Bronchial epithelial cell (primary cell): Measurements from ENCODE around the gene FRS3. TPM values are rescaled to one million over a fixed set of nuclear protein-coding genes. Genes with fewer than 3 reads are reported as not detected.

Source experiments
- DNase-seq: peaks from one replicate; pipeline ENCODE4 v3.0.0-alpha.2; 2010; ENCODE audit warnings: low read depth
- FAIRE-seq: peaks from 2 replicates; lab custom pipeline; 2011; peaks lifted over from hg19 to GRCh38; lab: Jason Lieb, UNC
- H3K27me3 ChIP-seq: 2 replicates; pipeline ENCODE4 v1.5.1; 2011; ENCODE audit warnings: low read length; ENCODE audit not compliant: control insufficient read depth, insufficient read depth
- H3K36me3 ChIP-seq: 2 replicates; pipeline ENCODE4 v1.5.1; 2011; ENCODE audit warnings: low read length; ENCODE audit not compliant: control insufficient read depth, insufficient read depth
- H3K4me3 ChIP-seq: 2 replicates; pipeline ENCODE4 v1.5.1; 2011; ENCODE audit warnings: mild to moderate bottlenecking, low read depth, low read length, control low read depth
- CTCF ChIP-seq: IDR thresholded peaks from 2 replicates; pipeline ENCODE4 v1.5.1; 2011; ENCODE audit warnings: mild to moderate bottlenecking, moderate library complexity, low read length, control low read depth, inconsistent platforms; ENCODE audit not compliant: insufficient read depth, severe bottlenecking
- total RNA-seq: library from RNA; depleted of rRNA; stranded (reverse); fragments of >200 nt; gene quantifications from 2 replicates; pipeline ENCODE4 v1.2.1, GENCODE V29; 2014

The FRS3 gene
- total RNA-seq, 1 donor from 2014 or later, result 0.79 TPM

GRCh38 chr6:41731561-41732086 lies 48.1 kb downstream of the FRS3 start:
- Histone ChIP-seq H3K27me3 (no peaks in the 10 kb centered on the region), H3K4me3 (no peak overlapping the region), H3K36me3 (peaks cover 1% of the 10 kb centered on the region)
- peak; percentile 62 for DNase-seq
- TF ChIP-seq CTCF, result no peak
- FAIRE-seq, result no peak

- Histone ChIP-seq H3K4me3 (no peak overlapping the region), H3K27me3 (no peaks in the 10 kb centered on the region), H3K36me3 (peaks cover 1% of the 10 kb centered on the region)
- DNase-seq (no peak), FAIRE-seq (no peak)
- no peak for TF ChIP-seq CTCF
Observed at GRCh38 chr6:41730531-41731436, 48.9 kb downstream of the FRS3 start.

- H3K4me3 ChIP-seq, result no peak overlapping the region
- FAIRE-seq (no peak), DNase-seq (no peak)
- TF ChIP-seq CTCF, result no peak
- H3K27me3 ChIP-seq, result no peaks in the 10 kb centered on the region
- peaks cover 1% of the 10 kb centered on the region for H3K36me3 ChIP-seq
Observed at GRCh38 chr6:41729624-41730023, 50.1 kb downstream of the FRS3 start.

- FAIRE-seq (no peak), DNase-seq (no peak)
- Histone ChIP-seq H3K36me3 (peaks cover 1% of the 10 kb centered on the region), H3K27me3 (no peaks in the 10 kb centered on the region), H3K4me3 (no peak overlapping the region)
- TF ChIP-seq CTCF, result no peak
Observed at GRCh38 chr6:41728954-41729353, 50.7 kb downstream of the FRS3 start.

DNA sequence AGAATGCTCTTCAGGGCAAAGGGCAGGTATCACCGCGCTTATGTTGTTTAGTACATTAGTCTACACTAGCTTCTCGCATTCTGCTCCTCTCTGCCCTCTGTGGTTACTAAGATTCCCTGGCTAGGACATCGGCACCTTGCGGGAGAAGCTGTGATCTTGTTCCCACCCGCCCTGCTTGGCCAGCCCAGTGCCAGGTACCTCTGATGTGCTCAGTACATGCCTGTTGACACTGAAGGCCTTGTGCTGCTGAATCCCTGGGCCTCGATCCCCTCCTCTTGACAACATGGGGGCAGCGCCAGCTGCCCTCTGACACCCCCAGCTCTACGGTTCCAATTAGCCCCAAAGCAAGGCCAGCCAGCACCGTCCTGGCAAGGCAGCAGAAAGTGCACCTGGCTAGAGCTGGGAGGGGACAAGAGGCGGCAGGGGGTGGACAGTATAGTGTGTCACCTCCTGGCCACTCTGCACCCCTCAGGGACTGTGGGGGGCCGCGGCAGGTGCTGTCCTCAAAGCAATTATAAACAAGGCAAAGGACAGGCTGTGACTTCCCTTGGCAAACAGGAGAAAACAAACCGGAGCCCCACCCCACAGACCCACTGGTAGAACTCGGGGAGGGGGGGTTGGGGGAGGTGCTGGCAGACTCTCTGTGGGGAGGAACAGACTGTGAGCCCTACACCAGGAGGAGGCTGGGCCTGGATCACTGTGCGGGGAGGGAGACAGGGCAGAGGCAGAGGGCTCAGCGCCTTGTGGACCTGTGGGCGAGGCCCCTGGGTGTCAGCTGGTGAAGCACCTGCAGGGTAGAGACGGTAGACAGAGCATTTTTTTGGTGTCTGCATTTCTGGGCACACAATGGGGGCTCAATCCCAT lies 51.4 kb downstream of the FRS3 start:
- DNase-seq, result no peak
- Histone ChIP-seq H3K4me3 (no peak overlapping the region), H3K27me3 (no peaks in the 10 kb centered on the region), H3K36me3 (peaks cover 1% of the 10 kb centered on the region)
- TF ChIP-seq CTCF, result no peak
- no peak for FAIRE-seq
